Stimulated activated CD4-positive, alpha-beta T cell treated with anti-CD3 and anti-CD28 coated beads, Interleukin-4, amount 100 ng/mL, for 24 hours (primary cell): ENCODE data around the gene C1orf116.
"Not testable (repeated sequence)": the region's sequence is repeated elsewhere in the genome, so short reads cannot be mapped to it uniquely, and the experiment has no call there.

Experiments
- DNase-seq: peaks from one replicate; pipeline ENCODE4 v3.0.0-alpha.2; 2020

C1orf116 gene

GRCh38 chr1:207058878-207059867 is 26.6 kb upstream of the C1orf116 start:
- DNase-seq = no peak

DNA sequence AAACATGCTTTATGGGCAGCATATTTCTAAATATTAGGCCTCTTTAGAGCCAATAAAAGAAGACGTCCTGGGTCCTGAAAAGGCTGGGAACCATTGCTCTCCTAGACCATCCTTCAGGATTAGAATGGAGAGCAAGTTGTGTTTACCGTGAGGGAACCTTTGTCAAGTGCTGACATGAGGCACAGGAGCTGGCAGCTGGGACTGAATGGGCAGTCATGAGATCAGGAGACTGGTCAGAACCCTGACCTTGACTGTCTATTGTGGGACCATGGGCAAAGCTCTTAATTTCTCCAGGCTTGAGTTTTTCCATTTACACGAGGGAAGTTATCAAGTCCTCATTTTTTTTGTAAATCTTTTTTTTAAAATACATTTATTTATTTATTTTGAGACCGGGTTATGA is 25.7 kb upstream of the C1orf116 start:
- DNase-seq = no peak

DNA sequence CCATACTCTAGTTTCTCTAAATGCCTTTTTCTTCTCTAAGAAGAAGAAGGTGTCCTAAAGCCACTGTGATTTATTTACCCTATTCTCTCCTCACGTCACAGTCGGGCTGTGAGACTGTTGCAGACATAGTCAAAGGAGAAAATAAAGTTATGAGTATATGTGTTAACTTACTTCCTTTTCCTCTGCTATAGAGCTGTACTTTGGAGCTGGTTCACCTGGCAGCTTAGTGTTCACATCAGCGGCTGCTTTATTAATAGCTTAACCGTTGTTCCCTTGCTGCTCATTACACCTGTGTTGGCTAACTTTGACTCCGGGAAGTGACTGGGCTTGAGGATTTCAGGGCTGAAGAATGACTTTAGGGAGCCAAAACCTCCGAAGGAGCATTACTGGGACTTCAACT is 24.1 kb upstream of the C1orf116 start:
- DNase-seq = no peak

- DNase-seq = no peak
Measured at GRCh38 chr1:207055386-207056001, 22.9 kb upstream of the C1orf116 start.

DNA sequence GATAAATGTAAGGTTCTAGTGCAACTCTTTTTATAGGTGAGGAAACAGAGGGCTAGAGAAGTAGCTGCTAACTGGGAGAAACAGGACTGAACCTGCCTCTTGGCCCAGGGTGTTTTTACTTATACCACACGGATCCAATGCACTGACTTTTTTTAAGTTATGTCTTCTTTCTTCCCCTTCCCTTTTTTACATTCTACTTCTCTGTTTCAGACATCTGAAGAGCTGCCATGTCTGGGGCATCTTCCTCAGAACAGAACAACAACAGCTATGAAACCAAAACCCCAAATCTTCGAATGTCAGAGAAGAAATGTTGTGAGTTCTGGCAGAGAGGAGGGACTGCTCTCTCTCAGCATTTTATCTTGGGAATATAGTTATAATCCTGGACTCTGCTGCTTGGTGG is 21.9 kb upstream of the C1orf116 start:
- DNase-seq = no peak

GRCh38 chr1:207052911-207053769 is 20.6 kb upstream of the C1orf116 start, which contains the start of gene PFKFB2:
TSS of gene PFKFB2 (plus strand) at chr1:207053275. CDS start at chr1:207054718, 1,443 bp downstream.
- DNase-seq = peak; percentile 94

- no peak for DNase-seq
Measured at GRCh38 chr1:207051191-207051943, 18.8 kb upstream of the C1orf116 start, which contains the start of gene YOD1. TSS of gene YOD1 (minus strand) at chr1:207051208. CDS start at chr1:207051030, 178 bp downstream.

DNA sequence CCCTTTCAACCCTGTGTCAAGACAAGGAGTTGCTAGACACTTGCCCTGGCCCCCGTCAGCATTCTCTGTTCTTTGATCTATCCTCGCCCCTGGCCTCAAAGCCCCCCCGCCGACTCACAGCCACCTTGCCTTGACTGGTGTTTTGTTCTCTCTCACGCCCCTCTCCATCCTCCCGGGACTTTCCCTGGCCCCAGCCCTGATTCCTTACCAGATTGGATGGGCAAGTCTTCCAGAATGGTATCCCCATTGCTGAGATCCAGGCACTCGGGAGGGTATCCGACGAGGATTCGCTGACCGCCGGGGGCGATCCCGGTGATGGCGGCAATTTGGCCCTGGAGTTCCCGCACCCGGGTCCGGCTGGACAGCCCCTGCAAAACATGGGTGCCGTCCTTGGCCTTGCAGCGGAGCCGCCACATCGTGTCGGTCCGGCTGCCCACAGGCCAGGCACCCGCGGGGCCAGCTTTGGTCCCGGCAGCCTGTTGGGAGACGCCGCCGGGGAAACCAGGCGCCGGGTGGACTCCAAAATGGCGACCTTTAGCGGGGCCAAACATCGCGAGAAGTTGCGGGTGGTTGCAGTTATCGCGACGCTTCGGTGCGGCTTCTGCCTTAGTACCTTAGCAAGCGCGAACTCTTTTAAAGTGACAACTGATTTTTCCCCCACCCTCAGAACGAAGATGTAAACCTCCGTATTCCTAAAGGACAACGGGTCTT is 18.1 kb upstream of the C1orf116 start:
- peak; percentile 91 for DNase-seq

- DNase-seq = peak; percentile 64
Measured at GRCh38 chr1:207049974-207050391, 17.4 kb upstream of the C1orf116 start.

DNA sequence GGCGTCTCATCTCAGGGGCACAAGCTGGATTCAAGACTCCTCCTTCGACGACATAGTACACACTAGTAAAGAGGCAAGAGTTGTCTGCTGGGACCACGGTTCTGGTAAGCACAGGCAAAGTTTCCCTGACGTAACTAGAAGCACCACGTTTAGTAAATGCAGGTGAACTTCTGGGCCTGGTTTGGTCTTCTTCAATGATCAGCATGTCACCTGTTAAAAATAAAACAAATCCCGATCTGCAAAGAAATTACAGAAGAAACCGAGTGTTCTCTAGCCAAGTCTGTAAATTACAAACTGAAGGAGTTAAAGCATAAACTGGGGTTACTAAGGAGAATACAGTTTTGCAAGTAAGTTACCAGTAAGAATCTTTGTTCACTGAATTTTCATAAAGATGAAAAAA is 17.0 kb upstream of the C1orf116 start:
- no peak for DNase-seq

- no peak for DNase-seq
Measured at GRCh38 chr1:207049054-207049453, 16.5 kb upstream of the C1orf116 start.

DNA sequence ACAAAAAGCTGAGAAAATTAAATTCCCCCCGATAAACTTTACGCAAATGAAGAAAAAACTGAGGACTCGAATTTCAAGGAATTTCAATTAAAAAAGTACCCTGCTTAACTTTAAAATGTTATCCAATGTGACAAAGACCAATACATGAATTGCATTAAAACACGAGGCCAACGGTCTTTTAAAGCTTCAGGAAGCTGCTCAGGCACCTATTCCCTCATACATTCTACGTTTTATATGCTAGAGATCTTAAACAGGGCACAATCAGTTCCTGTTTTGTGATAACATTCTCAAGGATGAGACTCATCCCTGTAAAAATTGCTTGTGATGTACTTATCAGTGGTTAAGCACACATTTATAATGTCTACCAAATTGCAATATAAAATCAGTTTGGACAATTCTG is 15.5 kb upstream of the C1orf116 start:
- DNase-seq = no peak

DNA sequence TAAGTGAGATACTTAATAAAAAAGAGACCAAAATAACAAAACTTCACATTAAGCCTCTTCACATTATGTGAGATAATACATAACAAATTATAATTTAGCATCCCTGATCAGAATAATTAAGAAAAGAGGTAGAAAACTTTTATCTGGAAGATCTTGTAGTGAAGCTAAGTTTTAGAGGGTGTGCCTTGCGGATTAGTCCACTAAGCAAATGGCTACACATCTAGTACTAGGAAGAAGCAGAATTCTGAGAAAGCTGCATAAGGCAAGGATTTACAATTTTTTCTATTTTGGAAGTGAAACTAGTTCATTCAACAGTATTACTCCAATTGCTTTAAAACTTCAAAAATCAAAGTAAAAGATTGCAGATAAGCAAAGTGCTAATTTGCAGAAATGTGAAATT is 14.9 kb upstream of the C1orf116 start:
- DNase-seq = no peak

GRCh38 chr1:207045453-207045852 is 12.9 kb upstream of the C1orf116 start:
- no peak for DNase-seq

DNA sequence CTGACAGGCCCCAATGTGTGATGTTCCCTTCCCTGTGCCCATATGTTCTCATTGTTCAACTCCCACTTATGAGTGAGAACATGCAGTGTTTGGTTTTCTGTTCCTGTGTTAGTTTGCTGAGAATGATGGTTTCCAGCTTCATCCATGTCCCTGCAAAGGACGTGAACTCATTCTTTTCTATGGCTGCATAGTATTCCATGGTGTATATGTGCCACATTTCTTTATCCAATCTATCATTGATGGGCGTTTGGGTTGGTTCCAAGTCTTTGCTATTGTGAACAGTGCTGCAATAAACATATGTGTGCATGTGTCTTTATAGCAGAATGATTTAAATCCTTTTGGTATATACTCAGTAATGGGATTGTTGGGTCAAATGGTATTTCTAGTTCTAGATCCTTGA is 8.8 kb upstream of the C1orf116 start:
- DNase-seq = not testable (repeated sequence)

- DNase-seq = no peak
Measured at GRCh38 chr1:207040181-207040533, 7.6 kb upstream of the C1orf116 start.

GRCh38 chr1:207039380-207040180 is 7.0 kb upstream of the C1orf116 start:
- no peak for DNase-seq

- no peak for DNase-seq
Measured at GRCh38 chr1:207036865-207037264, 4.3 kb upstream of the C1orf116 start.

- no peak for DNase-seq
Measured at GRCh38 chr1:207035877-207036551, 3.5 kb upstream of the C1orf116 start.

DNA sequence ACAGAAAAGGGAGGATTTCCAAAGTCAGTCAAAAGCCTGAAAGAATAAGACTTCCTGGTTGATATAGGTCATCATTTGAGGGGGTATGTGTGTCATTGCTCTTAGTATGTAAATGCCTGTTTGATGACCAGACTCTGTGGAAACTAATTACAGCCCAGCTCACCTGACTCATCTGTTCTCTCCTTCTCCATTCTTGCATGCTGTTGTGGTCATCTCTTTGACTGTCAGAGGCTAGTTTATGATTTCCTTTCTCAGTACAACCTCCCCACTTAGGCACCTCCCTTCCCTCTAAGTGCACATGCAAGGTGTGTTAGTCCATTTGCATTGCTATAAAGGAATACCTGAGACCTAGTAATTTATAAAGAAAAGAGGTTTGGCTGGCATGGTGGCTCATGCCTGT is 2.4 kb upstream of the C1orf116 start:
- no peak for DNase-seq
